ENCODE measurements around the gene SNAPC2. TPM values are rescaled to one million over a fixed set of nuclear protein-coding genes. Genes with fewer than 3 reads are reported as not detected.

SNAPC2 gene
- total and polyA plus RNA-seq, 2 of the 13 experiments (the other 11 are each of a cell fraction or from before 2014, with no cell fraction given): 10.2 to 12.7 TPM

DNA sequence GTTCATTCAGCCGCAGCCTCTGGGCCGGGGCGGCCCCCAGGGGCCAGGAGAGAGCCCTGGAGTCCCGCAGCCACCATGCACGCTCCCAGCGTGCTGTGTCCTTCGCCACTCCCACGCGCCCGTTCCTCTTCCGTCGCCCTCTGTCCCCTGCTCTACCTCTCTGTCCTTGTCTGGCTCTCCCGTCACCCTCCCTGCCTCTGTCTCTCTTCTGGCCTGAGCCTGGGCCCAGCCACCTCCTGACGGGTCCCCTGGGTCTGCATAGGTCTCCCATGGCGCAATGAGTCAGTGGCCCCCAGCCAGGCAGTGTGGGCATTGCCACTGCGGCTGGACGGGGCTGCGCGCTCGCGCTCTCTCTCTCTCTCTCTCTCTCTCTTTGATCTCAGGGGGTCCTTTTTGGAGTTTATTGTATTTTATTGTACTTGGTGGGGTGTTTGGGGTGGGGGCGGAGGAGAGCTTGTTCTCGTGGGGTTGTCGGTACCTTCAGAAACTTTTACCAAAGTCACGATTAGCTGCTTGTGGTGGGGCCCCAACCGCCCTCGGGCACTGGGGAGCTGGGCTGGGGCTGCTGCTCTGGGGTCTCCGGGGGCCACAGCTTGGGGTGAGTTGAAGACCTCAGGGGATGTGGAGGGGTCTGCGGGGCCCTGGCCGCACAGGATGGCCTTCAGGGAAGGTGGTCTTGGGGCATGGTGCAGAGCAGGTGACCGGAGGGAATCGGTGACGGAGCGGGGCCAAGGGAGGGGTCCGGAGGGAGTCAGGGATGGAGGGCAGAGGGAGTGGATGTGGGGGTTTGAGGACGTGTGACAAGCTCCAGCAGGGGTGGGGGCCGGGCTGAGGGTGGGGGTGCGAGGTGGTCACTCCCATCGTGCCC lies 7.2 kb upstream of the SNAPC2 start:
- no peaks in the 10 kb centered on the region for H3K79me2 ChIP-seq (ENCODE audit: insufficient read depth, low read length)
- no peaks in the 10 kb centered on the region for H3K9me3 ChIP-seq (ENCODE audit: low read length)
- no peak for ATAC-seq
- FAIRE-seq: no peak
- H2AFZ ChIP-seq (ENCODE audit: low read length): no peak overlapping the region
- BruUV-seq (replicated peaks): no TSS peak
- CTCF ChIA-PET (ENCODE audit: low intra/inter-chr PET ratio, low total read pairs): no interaction called here
- no peaks in the 10 kb centered on the region for H3K27me3 ChIP-seq (ENCODE audit: control insufficient read depth in 1 of 2, insufficient read depth in 2 of 2, low read length in 2 of 2)
- intact Hi-C loops (cut with micrococcal nuclease; ENCODE audit: unreplicated experiment): no loop called here
- WGBS (ENCODE audit: low lambda C conversion rate): 97% methylated on average over 37 of the region's 39 CpGs
- no peak overlapping the region for H3K4me3 ChIP-seq (replicated peaks in 1 of 3; ENCODE audit: insufficient read depth in 1 of 3, low read depth in 2 of 3, low read length in 3 of 3)
- H3K9ac ChIP-seq (ENCODE audit: insufficient read depth, low read depth, low read length): no peak overlapping the region
- no peak overlapping the region for H3K4me2 ChIP-seq (ENCODE audit: low read depth, low read length)
- H3K36me3 ChIP-seq (replicated peaks in 1 of 2; ENCODE audit: control insufficient read depth in 1 of 2, insufficient read depth in 2 of 2, low read length in 2 of 2): peaks cover 4 to 20% of the 10 kb centered on the region in 2 experiments; a peak in 3 of 5 replicates
- peaks cover 3% of the 10 kb centered on the region; the same call in 1 of the 2 replicates for H4K20me1 ChIP-seq (ENCODE audit: insufficient read depth, low read length)
- DNase-seq (ENCODE audit: low spot score): no peak
- no peak overlapping the region for H3K27ac ChIP-seq (ENCODE audit: extremely low read length, insufficient read depth, low read length)
- in situ Hi-C loops (cut with HindIII; ENCODE audit: extremely low pct_ligation_motif_present, low pct_unique_long_range_greater_than_20kb): no loop called here
- TF ChIP-seq GMEB2 (CRISPR knock-in tag; IDR thresholded peaks at IDR 0.05; ENCODE audit: low read depth): no peak
- TF ChIP-seq ZFP82 (CRISPR knock-in tag; IDR thresholded peaks at IDR 0.05; ENCODE audit: borderline replicate concordance): no peak
- TF ChIP-seq POLR2A (IDR thresholded peaks at IDR 0.05; ENCODE audit: insufficient read depth in 1 of 2, low read depth in 2 of 2, low read length in 2 of 2): no peak
- peak; percentile 80 for TF ChIP-seq AGO2 (optimal IDR thresholded peaks at IDR 0.05; ENCODE audit: low read depth, low read length)
- no peak for TF ChIP-seq TOE1 (CRISPR knock-in tag; IDR thresholded peaks at IDR 0.05)
- TF ChIP-seq HNRNPLL (IDR thresholded peaks at IDR 0.05; ENCODE audit: low read depth, low read length, poor library complexity, severe bottlenecking): peak; percentile 16
- no peak for TF ChIP-seq ZNF496 (CRISPR knock-in tag; IDR thresholded peaks at IDR 0.05; ENCODE audit: insufficient replicate concordance)
- 0 out of 2 replicates have a peak, but pooled peaks have one; percentile 28 for TF ChIP-seq RBFOX2 (IDR thresholded peaks at IDR 0.05; ENCODE audit: low read depth, low read length)
- peak; percentile 19 for TF ChIP-seq SRSF1 (optimal IDR thresholded peaks at IDR 0.05; ENCODE audit: low read depth, low read length)
- peaks cover 19% of the 10 kb centered on the region for H3K4me1 ChIP-seq (ENCODE audit: insufficient read depth, low read length)
- POLR2A ChIA-PET: interaction anchor here (1.9 to 2.6 kb wide), 2 partner anchors 8 to 9 kb away, joined by 6 to 8 read pairs; partner anchors contain the start of genes MAP2K7 and SNAPC2
